GM12865 (cell line): ENCODE results near the gene LPP.

Source experiments
- DNase-seq: peaks from one replicate; pipeline ENCODE4 v3.0.0; 2010; ENCODE audit warnings: low read depth
- H3K4me3 ChIP-seq: 2 replicates; pipeline ENCODE4 v1.5.1; 2011; ENCODE audit warnings: mild to moderate bottlenecking, low read depth, low read length, control low read depth
- CTCF ChIP-seq: IDR thresholded peaks from 2 replicates; pipeline ENCODE4 v1.5.1; 2011; ENCODE audit warnings: low read length, control low read depth, low read depth, inconsistent platforms; ENCODE audit not compliant: insufficient read depth; ENCODE audit errors: missing control alignments

The LPP gene

GRCh38 chr3:188156056-188156455 is 2.1 kb downstream of the LPP start:
- no peak overlapping the region for H3K4me3 ChIP-seq

GRCh38 chr3:188157407-188157806 is 3.5 kb downstream of the LPP start:
- DNase-seq: no peak
- TF ChIP-seq CTCF: no peak
- no peak overlapping the region for H3K4me3 ChIP-seq

More at GRCh38 chr3:188156056-188156455, 2.1 kb downstream of the LPP start:
- no peak for DNase-seq
- no peak for TF ChIP-seq CTCF

GRCh38 chr3:188157971-188158370 is 4.0 kb downstream of the LPP start:
- no peak for TF ChIP-seq CTCF
- H3K4me3 ChIP-seq: no peak overlapping the region
- DNase-seq: no peak

GRCh38 chr3:188158731-188159310 is 4.9 kb downstream of the LPP start:
- TF ChIP-seq CTCF: no peak
- DNase-seq: no peak
- no peak overlapping the region for H3K4me3 ChIP-seq

- no peak for DNase-seq
- no peak overlapping the region for H3K4me3 ChIP-seq
- TF ChIP-seq CTCF: no peak
Observed at GRCh38 chr3:188160751-188161150, 6.8 kb downstream of the LPP start.

- no peak overlapping the region for H3K4me3 ChIP-seq
- TF ChIP-seq CTCF: no peak
- DNase-seq: no peak
Observed at GRCh38 chr3:188164248-188164687, 10.3 kb downstream of the LPP start.

- no peak overlapping the region for H3K4me3 ChIP-seq
- TF ChIP-seq CTCF: no peak
- no peak for DNase-seq
Observed at GRCh38 chr3:188165596-188165995, 11.6 kb downstream of the LPP start.
